IMR-90 (cell line): ENCODE measurements around the gene SDK1. TPM values are rescaled to one million over a fixed set of nuclear protein-coding genes. Genes with fewer than 3 reads are reported as not detected.

Experiments
- ATAC-seq: fragments of 200-7000 bp; cut with Tn5 transposase; 2 replicates; pipeline ENCODE4 v1.9.1; 2020; ENCODE audit warnings: low read depth, mild to moderate bottlenecking, moderate library complexity
- BruUV-seq: library from RNA; stranded (reverse); fragments of 400-500 nt; replicated peaks from 2 replicates; lab custom pipeline; 2021; lab: Mats Ljungman, UMichigan
- CTCF ChIA-PET: fragments of 300-600 bp; formaldehyde crosslinking; extraction: SDS; loops from one replicate; lab custom pipeline; 2021; ENCODE audit warnings: antibody characterized with exemption; lab: Yijun Ruan, JAX
- POLR2A ChIA-PET: fragments of 300-600 bp; sonication (Branson Sonifier 250); formaldehyde crosslinking; loops from one replicate; lab custom pipeline; 2022; ENCODE audit warnings: antibody characterized with exemption; ENCODE audit not compliant: unreplicated experiment; lab: Charles Lee
- DNase-seq: peaks from one replicate; pipeline ENCODE4 v3.0.0; 2013
- H2AFZ ChIP-seq: replicated peaks from 2 replicates; pipeline ENCODE3; 2013; ENCODE audit warnings: low read length, mild to moderate bottlenecking; ENCODE audit not compliant: poor library complexity
- H2AK5ac ChIP-seq: 2 replicates; pipeline ENCODE4 v1.6.1; 2013; ENCODE audit warnings: low read depth, low read length, inconsistent platforms
- H2AK9ac ChIP-seq: replicated peaks from 2 replicates; pipeline ENCODE3; 2013; ENCODE audit warnings: mild to moderate bottlenecking, low read depth, low read length, moderate library complexity; ENCODE audit not compliant: poor library complexity
- H2BK120ac ChIP-seq: 2 replicates; pipeline ENCODE4 v1.6.1; 2013; ENCODE audit warnings: low read depth, low read length, inconsistent platforms
- H2BK15ac ChIP-seq: 3 replicates; pipeline ENCODE4 v1.6.1; 2013; ENCODE audit warnings: low read depth, low read length, inconsistent platforms
- H2BK20ac ChIP-seq: 2 replicates; pipeline ENCODE4 v1.6.1; 2013; ENCODE audit warnings: low read depth, mild to moderate bottlenecking, inconsistent platforms, low read length, moderate library complexity
- H2BK5ac ChIP-seq: 2 replicates; pipeline ENCODE4 v1.6.1; 2013; ENCODE audit warnings: mild to moderate bottlenecking, low read depth, low read length, inconsistent platforms; ENCODE audit not compliant: poor library complexity, severe bottlenecking
- H3K14ac ChIP-seq: replicated peaks from 2 replicates; pipeline ENCODE4 v1.6.1; 2013; ENCODE audit warnings: low read depth, low read length, inconsistent platforms
- H3K18ac ChIP-seq: 2 replicates; pipeline ENCODE4 v1.6.1; 2013; ENCODE audit warnings: low read depth, low read length, control low read depth
- H3K23ac ChIP-seq: 2 replicates; pipeline ENCODE4 v1.6.1; 2013; ENCODE audit warnings: low read depth, low read length, inconsistent platforms
- H3K27ac ChIP-seq: 2 replicates; pipeline ENCODE4 v1.5.1; 2013; ENCODE audit warnings: mild to moderate bottlenecking, control low read depth, low read length; ENCODE audit not compliant: insufficient read depth
- H3K27me3 ChIP-seq: 2 replicates; pipeline ENCODE4 v1.6.1; 2013; ENCODE audit warnings: low read length; ENCODE audit not compliant: control insufficient read depth, insufficient read depth
- H3K36me3 ChIP-seq: 2 replicates; pipeline ENCODE4 v1.6.1; 2013; ENCODE audit warnings: low read length, mixed read lengths; ENCODE audit not compliant: control insufficient read depth, insufficient read depth
- H3K4ac ChIP-seq: 2 replicates; pipeline ENCODE4 v1.6.1; 2013; ENCODE audit warnings: low read depth, low read length, inconsistent platforms
- H3K4me1 ChIP-seq: 2 replicates; pipeline ENCODE4 v1.6.1; 2013; ENCODE audit warnings: low read length, mixed read lengths; ENCODE audit not compliant: control insufficient read depth, insufficient read depth
- H3K4me2 ChIP-seq: 2 replicates; pipeline ENCODE4 v1.6.1; 2013; ENCODE audit warnings: low read depth, mild to moderate bottlenecking, control low read depth, low read length, moderate library complexity
- H3K4me3 ChIP-seq: 2 replicates; pipeline ENCODE4 v1.5.1; 2013; ENCODE audit warnings: low read depth, mild to moderate bottlenecking, control low read depth, low read length, moderate library complexity; ENCODE audit not compliant: insufficient read depth
- H3K56ac ChIP-seq: 2 replicates; pipeline ENCODE4 v1.6.1; 2013; ENCODE audit warnings: low read length, inconsistent platforms; ENCODE audit not compliant: insufficient read depth; ENCODE audit errors: extremely low read depth
- H3K79me1 ChIP-seq, 2 experiments: 2 replicates each; pipeline ENCODE4 v1.6.1; 2013; ENCODE audit warnings: low read length in 2 of 2, inconsistent platforms in 1 of 2, low read depth in 1 of 2
- H3K9ac ChIP-seq: 2 replicates; pipeline ENCODE4 v1.6.1; 2013; ENCODE audit warnings: low read depth, low read length, control low read depth
- H3K9me1 ChIP-seq: 2 replicates; pipeline ENCODE4 v1.6.1; 2013; ENCODE audit warnings: low read length, inconsistent platforms; ENCODE audit not compliant: insufficient read depth
- H3K9me3 ChIP-seq: 2 replicates; pipeline ENCODE4 v1.6.1; 2013; ENCODE audit warnings: low read length; ENCODE audit not compliant: control insufficient read depth, insufficient read depth
- H4K20me1 ChIP-seq: 2 replicates; pipeline ENCODE4 v1.6.1; 2013; ENCODE audit warnings: low read length, inconsistent platforms; ENCODE audit not compliant: insufficient read depth
- H4K5ac ChIP-seq: 2 replicates; pipeline ENCODE4 v1.6.1; 2013; ENCODE audit warnings: mild to moderate bottlenecking, low read depth, low read length, control low read depth
- H4K8ac ChIP-seq, 2 experiments: 2 replicates each; pipeline ENCODE4 v1.6.1; 2013; ENCODE audit warnings: low read depth in 2 of 2, low read length in 2 of 2, control low read depth in 1 of 2, inconsistent platforms in 1 of 2
- H4K91ac ChIP-seq: 2 replicates; pipeline ENCODE4 v1.6.1; 2013; ENCODE audit warnings: low read depth, low read length, inconsistent platforms; ENCODE audit not compliant: insufficient read depth
- CHD1 ChIP-seq: IDR thresholded peaks from 2 replicates; pipeline ENCODE4 v1.6.1; 2012; ENCODE audit warnings: low read depth, low read length, improper control_type of control experiment
- FOS ChIP-seq: fragments of 150-350 bp; IDR thresholded peaks from 2 replicates; pipeline ENCODE4 v1.6.1; 2016; ENCODE audit warnings: low read depth, low read length
- MXI1 ChIP-seq: IDR thresholded peaks from 2 replicates; pipeline ENCODE4 v1.6.1; 2012; ENCODE audit warnings: low read depth, mild to moderate bottlenecking, low read length, moderate library complexity, borderline replicate concordance
- NFE2L2 ChIP-seq: fragments of 150-350 bp; IDR thresholded peaks from 2 replicates; pipeline ENCODE4 v1.6.1; 2016; ENCODE audit warnings: low read depth, mild to moderate bottlenecking, low read length
- POLR2A ChIP-seq: IDR thresholded peaks from 2 replicates; pipeline ENCODE4 v1.6.1; 2012; ENCODE audit warnings: mild to moderate bottlenecking, low read depth, low read length
- SMC3 ChIP-seq: fragments of 150-350 bp; IDR thresholded peaks from 2 replicates; pipeline ENCODE4 v1.6.1; 2016; ENCODE audit warnings: low read depth, mild to moderate bottlenecking, antibody characterized with exemption, low read length, moderate library complexity
- WGBS, 2 experiments: methylation state at CpG; one replicate each; pipeline versions ENCODE4 v1.1.5 to v1.1.7; 2013; ENCODE audit warnings: missing lambda C conversion rate in 2 of 2; ENCODE audit not compliant: insufficient read length in 1 of 2; ENCODE audit errors: extremely low coverage in 2 of 2; 5-methylcytosine and 5-hydroxymethylcytosine counted together
- dilution Hi-C: fragments of 300-500 bp; cut with HindIII; formaldehyde crosslinking; loops from one replicate; pipeline ENCODE4 v1.14.3; 2018; ENCODE audit warnings: low sequenced_read_pairs; ENCODE audit not compliant: unreplicated experiment
- in situ Hi-C: fragments of 300-500 bp; cut with MboI; formaldehyde crosslinking; loops from 3 replicates; pipeline ENCODE4 v1.14.3; 2019; ENCODE audit warnings: low sequenced_read_pairs, inconsistent platforms, mixed read lengths
- intact Hi-C: fragments of 100-400 bp; cut with micrococcal nuclease; formaldehyde crosslinking; loops from 2 replicates; pipeline ENCODE4 v1.10.0; 2022
- polyA plus RNA-seq, 3 experiments: library from polyadenylated mRNA; depleted of rRNA; stranded (reverse); fragments of >200 nt; gene quantifications; 2 replicates each; pipeline ENCODE4 v1.2.3, GENCODE V29; 2012; ENCODE audit warnings: low replicate concordance in 1 of 3
- total RNA-seq: library from RNA; depleted of rRNA; stranded (reverse); fragments of >200 nt; gene quantifications from 2 replicates; pipeline ENCODE4 v1.2.3, GENCODE V29; 2012
- TF ChIP-seq, protein P1 (sequence below): conservative IDR thresholded peaks from 2 replicates; pipeline ENCODE4 v1.5.1; 2012; ENCODE audit warnings: mild to moderate bottlenecking, low read depth, low read length, improper control_type of control experiment
- TF ChIP-seq, protein P2 (sequence below): fragments of 150-350 bp; IDR thresholded peaks from 2 replicates; pipeline ENCODE4 v1.6.1; 2016; ENCODE audit warnings: low read depth, mild to moderate bottlenecking, low read length, moderate library complexity, borderline replicate concordance

Gene SDK1
- total and polyA plus RNA-seq, 2 of the 4 experiments (the other 2 are of a cell fraction), result 1.5 to 1.6 TPM

GRCh38 chr7:3688842-3689241 lies 387.8 kb downstream of the SDK1 start:
- no peak overlapping the region for H3K23ac ChIP-seq
- no peak overlapping the region for H3K4me3 ChIP-seq
- no peak overlapping the region for H2AFZ ChIP-seq
- no peak overlapping the region for H3K14ac ChIP-seq
- no peaks in the 10 kb centered on the region for H3K36me3 ChIP-seq
- H4K91ac ChIP-seq, result no peak overlapping the region
- no peak overlapping the region for H2BK5ac ChIP-seq
- dilution Hi-C loops, result no loop called here
- WGBS, 2 experiments, result no CpG with 5 or more reads among the region's 3 CpGs
- POLR2A ChIA-PET, result no interaction called here
- no peak overlapping the region for H3K9ac ChIP-seq
- no peak overlapping the region for H2BK120ac ChIP-seq
- H3K4me2 ChIP-seq, result no peak overlapping the region
- no peak overlapping the region for H2AK9ac ChIP-seq
- no peaks in the 10 kb centered on the region for H3K79me1 ChIP-seq
- no peaks in the 10 kb centered on the region for H3K9me1 ChIP-seq
- H3K9me3 ChIP-seq, result peaks cover 9% of the 10 kb centered on the region; the same call in 1 of the 2 replicates
- H3K56ac ChIP-seq, result no peak overlapping the region
- in situ Hi-C loops, result no loop called here
- H3K4ac ChIP-seq, result no peak overlapping the region
- H4K5ac ChIP-seq, result no peak overlapping the region
- no peaks in the 10 kb centered on the region for H3K4me1 ChIP-seq
- intact Hi-C loops, result no loop called here
- H2BK20ac ChIP-seq, result no peak overlapping the region
- H3K27ac ChIP-seq, result no peak overlapping the region
- BruUV-seq, result no TSS peak
- no peak overlapping the region for H3K18ac ChIP-seq
- H2AK5ac ChIP-seq, result no peak overlapping the region
- H2BK15ac ChIP-seq, result no peak overlapping the region
- no peak for DNase-seq
- no peaks in the 10 kb centered on the region for H4K20me1 ChIP-seq
- no peaks in the 10 kb centered on the region for H3K27me3 ChIP-seq
- no peak for ATAC-seq
- H4K8ac ChIP-seq, result no peak overlapping the region
- TF ChIP-seq CHD1 (no peak), POLR2A (no peak), NFE2L2 (no peak), MXI1 (no peak), FOS (no peak), SMC3 (no peak)
- TF ChIP-seq, protein P1, sequence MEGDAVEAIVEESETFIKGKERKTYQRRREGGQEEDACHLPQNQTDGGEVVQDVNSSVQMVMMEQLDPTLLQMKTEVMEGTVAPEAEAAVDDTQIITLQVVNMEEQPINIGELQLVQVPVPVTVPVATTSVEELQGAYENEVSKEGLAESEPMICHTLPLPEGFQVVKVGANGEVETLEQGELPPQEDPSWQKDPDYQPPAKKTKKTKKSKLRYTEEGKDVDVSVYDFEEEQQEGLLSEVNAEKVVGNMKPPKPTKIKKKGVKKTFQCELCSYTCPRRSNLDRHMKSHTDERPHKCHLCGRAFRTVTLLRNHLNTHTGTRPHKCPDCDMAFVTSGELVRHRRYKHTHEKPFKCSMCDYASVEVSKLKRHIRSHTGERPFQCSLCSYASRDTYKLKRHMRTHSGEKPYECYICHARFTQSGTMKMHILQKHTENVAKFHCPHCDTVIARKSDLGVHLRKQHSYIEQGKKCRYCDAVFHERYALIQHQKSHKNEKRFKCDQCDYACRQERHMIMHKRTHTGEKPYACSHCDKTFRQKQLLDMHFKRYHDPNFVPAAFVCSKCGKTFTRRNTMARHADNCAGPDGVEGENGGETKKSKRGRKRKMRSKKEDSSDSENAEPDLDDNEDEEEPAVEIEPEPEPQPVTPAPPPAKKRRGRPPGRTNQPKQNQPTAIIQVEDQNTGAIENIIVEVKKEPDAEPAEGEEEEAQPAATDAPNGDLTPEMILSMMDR, result no peak
- TF ChIP-seq, protein P2, sequence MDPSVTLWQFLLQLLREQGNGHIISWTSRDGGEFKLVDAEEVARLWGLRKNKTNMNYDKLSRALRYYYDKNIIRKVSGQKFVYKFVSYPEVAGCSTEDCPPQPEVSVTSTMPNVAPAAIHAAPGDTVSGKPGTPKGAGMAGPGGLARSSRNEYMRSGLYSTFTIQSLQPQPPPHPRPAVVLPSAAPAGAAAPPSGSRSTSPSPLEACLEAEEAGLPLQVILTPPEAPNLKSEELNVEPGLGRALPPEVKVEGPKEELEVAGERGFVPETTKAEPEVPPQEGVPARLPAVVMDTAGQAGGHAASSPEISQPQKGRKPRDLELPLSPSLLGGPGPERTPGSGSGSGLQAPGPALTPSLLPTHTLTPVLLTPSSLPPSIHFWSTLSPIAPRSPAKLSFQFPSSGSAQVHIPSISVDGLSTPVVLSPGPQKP, result no peak
- CTCF ChIA-PET, result no interaction called here
